K562 (cell line): Measurements from ENCODE around the gene SMARCD2. TPM values are rescaled to one million over a fixed set of nuclear protein-coding genes. Genes with fewer than 3 reads are reported as not detected.

Experiments used
- ATF7 ChIP-seq: fragments of 450-650 bp; IDR thresholded peaks from 2 replicates; pipeline ENCODE4 v1.7.1; 2014; ENCODE audit warnings: mild to moderate bottlenecking, moderate library complexity
- CTBP1 ChIP-seq: fragments of 450-650 bp; IDR thresholded peaks from 2 replicates; pipeline ENCODE4 v1.6.1; 2016; ENCODE audit warnings: borderline replicate concordance
- ELK1 ChIP-seq: sonication (generic); formaldehyde crosslinking; IDR thresholded peaks from 2 replicates; pipeline ENCODE4 v1.8.1; 2022; ENCODE audit warnings: missing genetic modification reagents
- ETS2 ChIP-seq: IDR thresholded peaks from 2 replicates; pipeline ENCODE4 v1.6.1; 2016; ENCODE audit warnings: borderline replicate concordance, missing genetic modification characterization, mild to moderate bottlenecking, moderate library complexity, missing compliant biosample characterization; ENCODE audit not compliant: poor library complexity, severe bottlenecking
- FOXK2 ChIP-seq, 2 experiments: fragments of 450-650 bp; IDR thresholded peaks in 1 of 2; conservative IDR thresholded peaks in 1 of 2; 2 replicates each; pipeline ENCODE4 v1.6.1; 2016; ENCODE audit warnings: low read depth in 2 of 2, mild to moderate bottlenecking in 1 of 2
- GATAD2A ChIP-seq: fragments of 450-650 bp; IDR thresholded peaks from 2 replicates; pipeline ENCODE4 v1.6.1; 2017
- HCFC1 ChIP-seq: IDR thresholded peaks from 2 replicates; pipeline ENCODE4 v1.6.1; 2012; ENCODE audit warnings: low read depth, low read length, improper control_type of control experiment
- KLF6 ChIP-seq: fragments of 250-450 bp; sonication (Bioruptor Pico); IDR thresholded peaks from 2 replicates; pipeline ENCODE4 v1.4.0; 2020; ENCODE audit warnings: mild to moderate bottlenecking, moderate library complexity, borderline replicate concordance
- MBD1 ChIP-seq: fragments of 250-450 bp; sonication (Bioruptor Pico); IDR thresholded peaks from 2 replicates; pipeline ENCODE4 v1.8.0; 2022; ENCODE audit warnings: inconsistent platforms
- MCM5 ChIP-seq: fragments of 450-650 bp; IDR thresholded peaks from 2 replicates; pipeline ENCODE4 v1.6.1; 2016; ENCODE audit warnings: low read depth
- MYC ChIP-seq, 2 experiments: fragments of 250-450 bp in 1 of 2; sonication (Bioruptor Pico) in 1 of 2; IDR thresholded peaks; 2 replicates each; pipeline versions ENCODE4 v1.5.1 to v1.6.1; 2012 to 2021; ENCODE audit warnings: low read depth in 2 of 2, borderline replicate concordance in 1 of 2, improper control_type of control experiment in 1 of 2, low read length in 1 of 2, mild to moderate bottlenecking in 1 of 2, moderate library complexity in 1 of 2
- NCOA4 ChIP-seq: fragments of 450-650 bp; IDR thresholded peaks from 2 replicates; pipeline ENCODE4 v1.6.1; 2018; ENCODE audit warnings: mild to moderate bottlenecking; ENCODE audit not compliant: partially characterized antibody
- NFIC ChIP-seq: fragments of 450-650 bp; IDR thresholded peaks from 2 replicates; pipeline ENCODE4 v1.6.1; 2017; ENCODE audit warnings: mild to moderate bottlenecking, inconsistent platforms
- NONO ChIP-seq, 2 experiments: fragments of 200-400 bp in 1 of 2; fragments of 450-650 bp in 1 of 2; formaldehyde crosslinking in 1 of 2; IDR thresholded peaks; 2 replicates each; pipeline ENCODE4 v1.6.1; 2017; ENCODE audit warnings: low read depth in 2 of 2, mild to moderate bottlenecking in 2 of 2, moderate library complexity in 2 of 2, low read length in 1 of 2
- ZBTB12 ChIP-seq: fragments of 250-450 bp; sonication (Bioruptor Pico); IDR thresholded peaks from 2 replicates; pipeline ENCODE4 v1.4.0; 2020
- ZEB2 ChIP-seq: fragments of 450-650 bp; IDR thresholded peaks from 2 replicates; pipeline ENCODE4 v1.6.1; 2016
- ZNF212 ChIP-seq: fragments of 450-650 bp; formaldehyde crosslinking; IDR thresholded peaks from 2 replicates; pipeline ENCODE4 v1.4.0; 2020; ENCODE audit warnings: mild to moderate bottlenecking
- ZNF398 ChIP-seq: fragments of 250-450 bp; sonication (Bioruptor Pico); IDR thresholded peaks from 2 replicates; pipeline ENCODE4 v1.8.0; 2021; ENCODE audit warnings: moderate library complexity, mild to moderate bottlenecking, inconsistent platforms
- ZNF436 ChIP-seq: fragments of 250-450, 450-650 bp; sonication (Bioruptor Pico); formaldehyde crosslinking; IDR thresholded peaks from 2 replicates; pipeline ENCODE4 v1.7.0; 2020; ENCODE audit warnings: mild to moderate bottlenecking
- polyA plus RNA-seq, 8 experiments: library from polyadenylated mRNA; depleted of rRNA in 4 of 8; stranded (reverse) in 5 of 8; unstranded in 3 of 8; fragments of >200 nt; fragmentation: Nextera tagmentation in 2 of 8; fragmentation: Illumina TruSeq in 1 of 8; extraction: Ambion mirVana in 2 of 8; extraction: Trizol in 1 of 8; gene quantifications; 2 replicates each; pipeline versions ENCODE4 v1.2.1 to v1.2.3, GENCODE V29; 2011 to 2014; ENCODE audit warnings: inconsistent platforms in 1 of 8, missing spikeins in 1 of 8
- total RNA-seq, 7 experiments: library from RNA; depleted of rRNA in 6 of 7; stranded (reverse); fragments of >200 nt in 6 of 7; fragmentation: Illumina TruSeq in 2 of 7; extraction: Trizol in 2 of 7; gene quantifications; 2 replicates each; pipeline versions ENCODE4 v1.2.1 to v1.2.3, GENCODE V29; 2011 to 2021; ENCODE audit warnings: low replicate concordance in 1 of 7
- TF ChIP-seq, protein P1 (sequence below): sonication (generic); formaldehyde crosslinking; IDR thresholded peaks from 2 replicates; pipeline ENCODE4 v1.8.1; 2023; ENCODE audit warnings: mild to moderate bottlenecking, missing genetic modification reagents, moderate library complexity

The SMARCD2 gene
- total and polyA plus RNA-seq, 9 of the 15 experiments (the other 6 are each of a cell fraction or from before 2014, with no cell fraction given), result 1.7 to 114 (median 90.3) TPM

- TF ChIP-seq MBD1 (CRISPR knock-in tag) (no peak), MCM5 (no peak), FOXK2 (conservative IDR thresholded peaks at IDR 0.05 in 1 of 2, IDR thresholded peaks at IDR 0.05 in 1 of 2; ENCODE audit: low read depth in 2 of 2) (no peak), MYC (IDR thresholded peaks at IDR 0.05; ENCODE audit: low read depth, low read length) (peak; percentile 70), MYC (CRISPR knock-in tag; IDR thresholded peaks at IDR 0.05; ENCODE audit: borderline replicate concordance, low read depth) (no peak), KLF6 (CRISPR knock-in tag) (no peak), CTBP1 (peak; percentile 35; the same call in 1 of the 2 replicates), HCFC1 (0 out of 2 replicates have a peak, but pooled peaks have one; percentile 20), ELK1 (CRISPR knock-in tag) (no peak), NFIC (no peak), ETS2 (no peak), GATAD2A (no peak), ZNF436 (CRISPR knock-in tag) (no peak), ZBTB12 (CRISPR knock-in tag) (no peak), ZEB2 (no peak), NONO (IDR thresholded peaks at IDR 0.05; ENCODE audit: low read depth in 2 of 2, low read length in 1 of 2) (no peak), ATF7 (peak; percentile 14; the same call in 1 of the 2 replicates), ZNF212 (CRISPR knock-in tag) (no peak), NCOA4 (no peak), ZNF398 (CRISPR knock-in tag) (no peak)
- TF ChIP-seq, protein P1, sequence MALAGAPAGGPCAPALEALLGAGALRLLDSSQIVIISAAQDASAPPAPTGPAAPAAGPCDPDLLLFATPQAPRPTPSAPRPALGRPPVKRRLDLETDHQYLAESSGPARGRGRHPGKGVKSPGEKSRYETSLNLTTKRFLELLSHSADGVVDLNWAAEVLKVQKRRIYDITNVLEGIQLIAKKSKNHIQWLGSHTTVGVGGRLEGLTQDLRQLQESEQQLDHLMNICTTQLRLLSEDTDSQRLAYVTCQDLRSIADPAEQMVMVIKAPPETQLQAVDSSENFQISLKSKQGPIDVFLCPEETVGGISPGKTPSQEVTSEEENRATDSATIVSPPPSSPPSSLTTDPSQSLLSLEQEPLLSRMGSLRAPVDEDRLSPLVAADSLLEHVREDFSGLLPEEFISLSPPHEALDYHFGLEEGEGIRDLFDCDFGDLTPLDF (CRISPR knock-in tag), result no peak
These were observed 7.9 kb downstream of the SMARCD2 start (continued) for GRCh38 chr17:63834431-63835166.
